ENCODE results near the gene PLXDC2.
A peak's percentile ranks its signal among the peaks of the same experiment; 100 is the strongest.
"Not testable (repeated sequence)": the region's sequence is repeated elsewhere in the genome, so short reads cannot be mapped to it uniquely, and the experiment has no call there.

The PLXDC2 gene

GRCh38 chr10:19816411-19817230, at the start of gene PLXDC2:
TSS of gene PLXDC2 (plus strand) at chr10:19816432.
- DNase-seq: no peak

- DNase-seq: no peak
These were observed 48.4 kb upstream of the PLXDC2 start for GRCh38 chr10:19767876-19768275.

- DNase-seq: not testable (repeated sequence)
These were observed 46.4 kb upstream of the PLXDC2 start for GRCh38 chr10:19769826-19770225.

- DNase-seq: no peak
These were observed 43.3 kb upstream of the PLXDC2 start for GRCh38 chr10:19772972-19773371.

- DNase-seq: no peak
These were observed 40.9 kb upstream of the PLXDC2 start for GRCh38 chr10:19775296-19775695.

GRCh38 chr10:19777806-19778205, 38.4 kb upstream of the PLXDC2 start:
- no peak for DNase-seq

- no peak for DNase-seq
These were observed 37.2 kb upstream of the PLXDC2 start for GRCh38 chr10:19778996-19779395.

- no peak for DNase-seq
These were observed 33.7 kb upstream of the PLXDC2 start for GRCh38 chr10:19782430-19783089.

- no peak for DNase-seq
These were observed 32.5 kb upstream of the PLXDC2 start for GRCh38 chr10:19783721-19784120.

- DNase-seq: no peak
These were observed 30.9 kb upstream of the PLXDC2 start for GRCh38 chr10:19785366-19785765.

- peak; percentile 33 for DNase-seq
These were observed 28.1 kb upstream of the PLXDC2 start for GRCh38 chr10:19788075-19788686.

- no peak for DNase-seq
These were observed 27.3 kb upstream of the PLXDC2 start for GRCh38 chr10:19788902-19789301.

- DNase-seq: no peak
These were observed 26.6 kb upstream of the PLXDC2 start for GRCh38 chr10:19789607-19790006.

GRCh38 chr10:19791032-19791431, 25.2 kb upstream of the PLXDC2 start:
- DNase-seq: no peak

- DNase-seq: no peak
These were observed 20.5 kb upstream of the PLXDC2 start for GRCh38 chr10:19795684-19796083.

- DNase-seq: no peak
These were observed 16.1 kb upstream of the PLXDC2 start for GRCh38 chr10:19800161-19800560.

- DNase-seq: no peak
These were observed 14.9 kb upstream of the PLXDC2 start for GRCh38 chr10:19801369-19801768.

- no peak for DNase-seq
These were observed 12.6 kb upstream of the PLXDC2 start for GRCh38 chr10:19803676-19804075.

GRCh38 chr10:19809481-19809880, 6.8 kb upstream of the PLXDC2 start:
- no peak for DNase-seq

- no peak for DNase-seq
These were observed 4.7 kb upstream of the PLXDC2 start for GRCh38 chr10:19811540-19811939.

GRCh38 chr10:19812976-19813375, 3.3 kb upstream of the PLXDC2 start:
- no peak for DNase-seq

GRCh38 chr10:19815036-19815730, 1.0 kb upstream of the PLXDC2 start:
- DNase-seq: no peak

GRCh38 chr10:19815731-19816410, 361 bp upstream of the PLXDC2 start:
- DNase-seq: no peak

Measured in activated CD4-positive, alpha-beta T cell treated with anti-CD3 and anti-CD28 coated beads, Interleukin-2, Interleukin-6, amounts not matched to agents 100 ng/mL and 50 ng/mL, durations not matched to agents 16 hours and 8 hours (primary cell).